Endothelial cell of umbilical vein (primary cell): ENCODE measurements around the gene CEP95. TPM values are rescaled to one million over a fixed set of nuclear protein-coding genes. Genes with fewer than 3 reads are reported as not detected.

Source experiments
- BruUV-seq: library from RNA; stranded (reverse); fragments of 400-500 nt; replicated peaks from 2 replicates; lab custom pipeline; 2021; lab: Mats Ljungman, UMichigan
- CTCF ChIA-PET: fragments of 300-600, 350-600 bp; sonication (Branson Sonifier 250); formaldehyde crosslinking; loops from one replicate; lab custom pipeline; 2021; ENCODE audit warnings: antibody characterized with exemption, inconsistent platforms; lab: Charles Lee
- POLR2A ChIA-PET: fragments of 300-600, 350-600 bp; sonication (Branson Sonifier 250); formaldehyde crosslinking; loops from one replicate; lab custom pipeline; 2021; ENCODE audit warnings: antibody characterized with exemption, inconsistent platforms; lab: Charles Lee
- DNase-seq: peaks from one replicate; pipeline ENCODE4 v3.0.0-alpha.2; 2011; ENCODE audit warnings: low read depth, low spot score
- FAIRE-seq: peaks from 2 replicates; lab custom pipeline; 2011; peaks lifted over from hg19 to GRCh38; lab: Jason Lieb, UNC
- H2AFZ ChIP-seq: 2 replicates; pipeline ENCODE4 v1.6.0; 2012; ENCODE audit warnings: low read depth, low read length, control low read depth, inconsistent platforms
- H3K27ac ChIP-seq: 2 replicates; pipeline ENCODE4 v1.5.1; 2011; ENCODE audit warnings: low read depth, mild to moderate bottlenecking, control low read depth, low read length, moderate library complexity; ENCODE audit not compliant: insufficient read depth
- H3K27me3 ChIP-seq, 2 experiments: 2 replicates each; pipeline versions ENCODE4 v1.6.0 to v1.6.1; 2011; ENCODE audit warnings: low read length in 2 of 2, mixed read lengths in 1 of 2; ENCODE audit not compliant: control insufficient read depth in 2 of 2, insufficient read depth in 2 of 2
- H3K36me3 ChIP-seq, 2 experiments: 2 replicates in 1 of 2; 3 replicates in 1 of 2; pipeline ENCODE4 v1.5.1; 2011; ENCODE audit warnings: low read length in 2 of 2, mild to moderate bottlenecking in 1 of 2, moderate library complexity in 1 of 2; ENCODE audit not compliant: control insufficient read depth in 2 of 2, insufficient read depth in 2 of 2; ENCODE audit errors: extremely low read depth in 1 of 2
- H3K4me1 ChIP-seq: 3 replicates; pipeline ENCODE4 v1.5.1; 2011; ENCODE audit warnings: mild to moderate bottlenecking, low read length; ENCODE audit not compliant: control insufficient read depth, insufficient read depth; ENCODE audit errors: extremely low read depth
- H3K4me2 ChIP-seq: 2 replicates; pipeline ENCODE4 v1.6.1; 2011; ENCODE audit warnings: low read length, control low read depth, mixed read lengths; ENCODE audit not compliant: insufficient read depth
- H3K4me3 ChIP-seq, 3 experiments: fragments of 200-600 bp in 1 of 3; sonication (generic), shearing (Covaris generic) in 1 of 3; replicated peaks in 1 of 3; 2 replicates each; pipeline ENCODE4 v1.5.1; 2011 to 2016; ENCODE audit warnings: control low read depth in 3 of 3, low read length in 3 of 3, mild to moderate bottlenecking in 2 of 3, inconsistent platforms in 1 of 3, low read depth in 1 of 3, moderate library complexity in 1 of 3; ENCODE audit not compliant: insufficient read depth in 1 of 3
- H3K79me2 ChIP-seq: 2 replicates; pipeline ENCODE4 v1.6.0; 2012; ENCODE audit warnings: low read length, inconsistent platforms; ENCODE audit not compliant: control insufficient read depth, insufficient read depth
- H3K9ac ChIP-seq: replicated peaks from 2 replicates; pipeline ENCODE3; 2011; ENCODE audit warnings: low read length, control low read depth; ENCODE audit not compliant: insufficient read depth; ENCODE audit errors: extremely low read depth
- H3K9me1 ChIP-seq: replicated peaks from 3 replicates; pipeline ENCODE4 v1.6.0; 2011; ENCODE audit warnings: mild to moderate bottlenecking, low read length; ENCODE audit not compliant: control insufficient read depth, insufficient read depth; ENCODE audit errors: extremely low read depth
- H3K9me3 ChIP-seq: replicated peaks from 2 replicates; pipeline ENCODE4 v1.5.1; 2012; ENCODE audit warnings: low read length, inconsistent platforms; ENCODE audit not compliant: control insufficient read depth, insufficient read depth
- H4K20me1 ChIP-seq: replicated peaks from 2 replicates; pipeline ENCODE3; 2011; ENCODE audit warnings: mild to moderate bottlenecking, low read length; ENCODE audit not compliant: control insufficient read depth, insufficient read depth; ENCODE audit errors: extremely low read depth
- EZH2 ChIP-seq: IDR thresholded peaks from 2 replicates; pipeline ENCODE4 v1.6.1; 2012; ENCODE audit warnings: borderline replicate concordance, low read depth, mild to moderate bottlenecking, moderate library complexity, low read length, inconsistent platforms; ENCODE audit not compliant: severe bottlenecking
- FOS ChIP-seq: IDR thresholded peaks from 2 replicates; pipeline ENCODE4 v1.6.1; 2011; ENCODE audit warnings: mild to moderate bottlenecking, low read length, moderate library complexity, borderline replicate concordance; ENCODE audit not compliant: insufficient read depth
- GATA2 ChIP-seq: IDR thresholded peaks from 2 replicates; pipeline ENCODE4 v1.7.0; 2011; ENCODE audit warnings: low read depth, mild to moderate bottlenecking, moderate library complexity, mixed read lengths, low read length; ENCODE audit not compliant: insufficient read length, insufficient read depth
- JUN ChIP-seq: IDR thresholded peaks from 2 replicates; pipeline ENCODE4 v1.6.1; 2011; ENCODE audit warnings: borderline replicate concordance, low read depth; ENCODE audit not compliant: insufficient read length, insufficient read depth
- MYC ChIP-seq: IDR thresholded peaks from one replicate; pipeline ENCODE4 v1.6.1; 2011; ENCODE audit warnings: mild to moderate bottlenecking, low read depth, low read length
- POLR2A ChIP-seq: IDR thresholded peaks from 2 replicates; pipeline ENCODE4 v1.6.1; 2012; ENCODE audit warnings: low read depth, mild to moderate bottlenecking, control low read depth, low read length
- POLR2AphosphoS5 ChIP-seq: IDR thresholded peaks from 2 replicates; pipeline ENCODE4 v1.6.1; 2012; ENCODE audit warnings: low read depth, mild to moderate bottlenecking, control low read depth, low read length, moderate library complexity; ENCODE audit not compliant: insufficient read depth
- dilution Hi-C: fragments of 300-500 bp; cut with MboI; formaldehyde crosslinking; loops from one replicate; pipeline ENCODE4 v1.15.0; 2019; ENCODE audit warnings: low sequenced_read_pairs; ENCODE audit not compliant: extremely low pct_ligation_motif_present
- intact Hi-C: fragments of 100-400 bp; cut with micrococcal nuclease; formaldehyde crosslinking; loops from one replicate; pipeline ENCODE4 v1.10.0; 2022
- polyA plus RNA-seq, 4 experiments: library from polyadenylated mRNA; depleted of rRNA in 3 of 4; stranded (reverse) in 3 of 4; unstranded in 1 of 4; fragments of >200 nt; gene quantifications; 2 replicates each; pipeline versions ENCODE4 v1.2.1 to v1.2.3, GENCODE V29; 2011 to 2012; ENCODE audit warnings: missing spikeins in 1 of 4
- total RNA-seq: library from RNA; stranded (reverse); gene quantifications from 2 replicates; pipeline ENCODE4 v1.2.3, GENCODE V29; 2021
- TF ChIP-seq, protein P1 (sequence below), 2 donors: IDR thresholded peaks; 1 replicate in 1 of 2; 2 replicates in 1 of 2; pipeline ENCODE4 v1.5.1; 2011; ENCODE audit warnings: low read length in 2 of 2, mild to moderate bottlenecking in 2 of 2, moderate library complexity in 2 of 2, control low read depth in 1 of 2, inconsistent platforms in 1 of 2, low read depth in 1 of 2; ENCODE audit not compliant: insufficient read depth in 1 of 2; ENCODE audit errors: extremely low read depth in 1 of 2
- TF ChIP-seq, protein P2 (sequence below): IDR thresholded peaks from 2 replicates; pipeline ENCODE4 v1.6.1; 2011; ENCODE audit not compliant: insufficient read depth, insufficient read length

CEP95 gene
- total and polyA plus RNA-seq, 2 donors (not counting 3 experiments of a cell fraction or from before 2014, with no cell fraction given): 14.1 to 35.5 TPM

DNA sequence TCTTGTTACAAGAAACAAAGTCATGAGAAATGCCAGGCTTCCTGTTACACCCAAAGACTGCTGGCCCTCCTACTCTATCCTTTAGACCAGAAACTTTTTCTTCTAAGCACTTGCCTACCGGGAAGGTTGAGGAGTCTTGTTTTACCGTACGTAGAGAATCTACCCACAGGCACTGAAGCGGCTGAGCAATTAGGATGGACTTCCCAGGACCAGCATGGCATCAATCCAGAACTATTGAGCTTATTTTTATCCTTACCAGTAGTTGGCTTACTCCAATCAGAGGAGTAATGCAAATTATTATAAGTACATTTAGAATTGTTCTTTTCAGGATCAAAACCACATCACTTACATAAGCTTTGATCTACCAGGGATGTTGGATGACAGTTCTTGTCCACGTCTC lies 25.6 kb downstream of the CEP95 start:
- no peak overlapping the region for H3K4me2 ChIP-seq
- H3K4me3 ChIP-seq: no peak overlapping the region
- intact Hi-C loops (no loop called here), dilution Hi-C loops (no loop called here)
- no peaks in the 10 kb centered on the region for H3K9me1 ChIP-seq
- H3K27me3 ChIP-seq: no peaks in the 10 kb centered on the region
- no peak overlapping the region for H2AFZ ChIP-seq
- DNase-seq (no peak), FAIRE-seq (no peak)
- POLR2A ChIA-PET: no interaction called here
- H3K9me3 ChIP-seq: no peaks in the 10 kb centered on the region
- CTCF ChIA-PET: no interaction called here
- H3K36me3 ChIP-seq: peaks cover 31 to 38% of the 10 kb centered on the region in 2 experiments
- H4K20me1 ChIP-seq: no peaks in the 10 kb centered on the region
- TF ChIP-seq GATA2 (no peak), MYC (no peak), POLR2A (no peak), POLR2AphosphoS5 (no peak), EZH2 (no peak), JUN (no peak), FOS (no peak)
- TF ChIP-seq, protein P1, sequence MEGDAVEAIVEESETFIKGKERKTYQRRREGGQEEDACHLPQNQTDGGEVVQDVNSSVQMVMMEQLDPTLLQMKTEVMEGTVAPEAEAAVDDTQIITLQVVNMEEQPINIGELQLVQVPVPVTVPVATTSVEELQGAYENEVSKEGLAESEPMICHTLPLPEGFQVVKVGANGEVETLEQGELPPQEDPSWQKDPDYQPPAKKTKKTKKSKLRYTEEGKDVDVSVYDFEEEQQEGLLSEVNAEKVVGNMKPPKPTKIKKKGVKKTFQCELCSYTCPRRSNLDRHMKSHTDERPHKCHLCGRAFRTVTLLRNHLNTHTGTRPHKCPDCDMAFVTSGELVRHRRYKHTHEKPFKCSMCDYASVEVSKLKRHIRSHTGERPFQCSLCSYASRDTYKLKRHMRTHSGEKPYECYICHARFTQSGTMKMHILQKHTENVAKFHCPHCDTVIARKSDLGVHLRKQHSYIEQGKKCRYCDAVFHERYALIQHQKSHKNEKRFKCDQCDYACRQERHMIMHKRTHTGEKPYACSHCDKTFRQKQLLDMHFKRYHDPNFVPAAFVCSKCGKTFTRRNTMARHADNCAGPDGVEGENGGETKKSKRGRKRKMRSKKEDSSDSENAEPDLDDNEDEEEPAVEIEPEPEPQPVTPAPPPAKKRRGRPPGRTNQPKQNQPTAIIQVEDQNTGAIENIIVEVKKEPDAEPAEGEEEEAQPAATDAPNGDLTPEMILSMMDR (IDR thresholded peaks at IDR 0.05; ENCODE audit: extremely low read depth in 1 of 2, insufficient read depth in 1 of 2, low read depth in 1 of 2, low read length in 2 of 2): no peak
- TF ChIP-seq, protein P2, sequence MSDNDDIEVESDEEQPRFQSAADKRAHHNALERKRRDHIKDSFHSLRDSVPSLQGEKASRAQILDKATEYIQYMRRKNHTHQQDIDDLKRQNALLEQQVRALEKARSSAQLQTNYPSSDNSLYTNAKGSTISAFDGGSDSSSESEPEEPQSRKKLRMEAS: no peak
- no peak overlapping the region for H3K27ac ChIP-seq
- no peaks in the 10 kb centered on the region for H3K79me2 ChIP-seq
- BruUV-seq: no TSS peak
- no peaks in the 10 kb centered on the region for H3K4me1 ChIP-seq
- H3K9ac ChIP-seq: no peak overlapping the region
